GM12892 (cell line): ENCODE measurements around the gene BRMS1.

Source experiments
- DNase-seq: peaks from one replicate; pipeline ENCODE4 v3.0.0; 2011; ENCODE audit not compliant: insufficient read length
- FAIRE-seq: peaks from 2 replicates; lab custom pipeline; 2011; peaks lifted over from hg19 to GRCh38; lab: Jason Lieb, UNC
- POLR2A ChIP-seq: IDR thresholded peaks from 2 replicates; pipeline ENCODE4 v1.6.1; 2011; ENCODE audit warnings: low read depth, low read length, control low read depth
- POLR2AphosphoS5 ChIP-seq: IDR thresholded peaks from 2 replicates; pipeline ENCODE4 v1.6.1; 2011; ENCODE audit warnings: low read depth, low read length, control low read depth
- TAF1 ChIP-seq: IDR thresholded peaks from 2 replicates; pipeline ENCODE4 v1.6.1; 2011; ENCODE audit warnings: low read depth, mild to moderate bottlenecking, control low read depth, low read length, borderline replicate concordance

BRMS1 gene

DNA sequence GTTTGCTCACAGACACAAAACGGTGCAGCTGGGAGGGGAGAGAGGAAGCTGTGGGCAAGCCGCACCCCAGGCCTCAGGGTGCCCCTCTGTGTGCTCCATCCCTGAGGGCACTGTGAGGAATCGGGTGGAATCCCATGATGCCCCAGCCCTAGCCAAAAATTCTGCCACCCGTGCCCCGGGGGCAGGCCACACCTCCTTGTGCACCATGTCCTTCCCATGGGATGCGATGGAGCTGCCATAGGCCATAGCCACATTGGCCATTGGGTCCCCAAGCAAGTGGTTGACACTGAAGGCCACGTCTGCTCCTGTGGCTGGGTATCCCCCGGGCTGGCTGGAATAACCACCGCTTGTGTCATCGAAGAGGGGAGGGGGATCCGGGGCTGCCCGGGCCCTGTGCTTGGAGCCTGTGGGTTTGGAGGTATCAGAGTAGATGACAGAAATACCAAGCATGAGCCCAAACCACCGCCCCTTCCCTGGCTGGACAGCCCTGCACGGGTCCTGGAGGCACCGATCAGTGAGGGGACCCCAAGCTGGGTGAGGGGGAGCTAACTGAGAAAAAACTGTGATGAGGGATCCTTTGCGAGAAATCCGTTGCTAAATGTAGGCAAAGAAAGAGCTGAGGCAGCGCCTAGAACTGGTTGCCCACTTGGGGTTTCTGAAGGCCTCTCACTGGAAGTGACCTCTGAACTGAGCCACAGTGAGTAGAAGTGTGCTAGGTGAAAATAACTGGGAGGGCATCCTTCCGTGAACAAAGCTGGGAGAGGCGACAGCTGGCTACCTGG, 56.8 kb downstream of the BRMS1 start:
- FAIRE-seq (no peak), DNase-seq (no peak)
- TF ChIP-seq POLR2AphosphoS5 (no peak), TAF1 (no peak), POLR2A (no peak)
